GM12801 (cell line): Measurements from ENCODE around the gene KIAA0232.

Experiments
- CTCF ChIP-seq: IDR thresholded peaks from one replicate; pipeline ENCODE4 v1.5.1; 2011; ENCODE audit warnings: control low read depth; ENCODE audit not compliant: insufficient read length; ENCODE audit errors: extremely low read depth

The KIAA0232 gene

DNA sequence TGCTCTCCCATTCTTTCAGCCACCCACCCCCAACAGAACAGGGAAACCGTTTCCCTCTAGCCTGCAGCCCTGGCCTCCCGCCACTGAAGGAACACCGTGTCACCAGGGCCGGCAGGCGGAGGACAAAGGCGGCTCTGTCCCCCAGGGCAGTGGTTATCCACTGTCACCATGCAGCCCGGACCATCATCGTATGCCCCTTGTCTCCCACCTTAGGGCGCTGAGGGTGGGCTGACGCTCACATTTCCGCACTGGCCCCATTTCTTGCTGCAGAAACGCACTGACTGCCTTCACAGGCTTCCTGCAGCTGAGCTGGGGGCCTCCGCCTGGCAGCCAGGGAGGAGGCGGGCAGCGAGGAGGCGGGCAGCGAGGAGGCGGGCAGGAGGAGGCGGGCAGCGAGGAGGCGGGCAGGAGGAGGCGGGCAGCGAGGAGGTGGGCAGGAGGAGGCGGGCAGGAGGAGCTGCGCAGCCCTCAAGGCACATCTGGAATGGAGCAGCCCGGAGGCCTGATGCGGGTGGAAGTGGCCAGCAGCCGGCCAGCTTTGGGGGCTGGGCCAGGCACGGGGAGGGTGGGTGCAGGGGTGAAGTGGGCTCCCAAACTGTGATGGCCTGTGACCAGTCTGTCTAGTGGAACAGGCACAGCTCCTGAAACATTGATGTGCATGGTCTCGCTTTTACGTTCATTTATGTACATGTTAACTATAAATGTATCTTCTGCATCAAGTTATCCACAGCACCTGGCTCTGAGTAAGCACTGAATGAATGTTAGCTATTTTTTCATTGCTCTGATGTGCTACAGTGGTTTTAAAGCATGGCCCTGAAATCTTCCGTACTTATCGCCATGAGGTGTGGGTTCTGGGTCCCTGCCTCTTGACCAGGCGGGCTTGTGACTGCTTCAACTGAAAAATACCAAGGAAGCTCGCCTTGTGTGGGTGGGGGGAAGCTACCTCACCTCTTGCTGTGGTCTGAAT, 20.6 kb upstream of the KIAA0232 start:
- no peak for TF ChIP-seq CTCF

DNA sequence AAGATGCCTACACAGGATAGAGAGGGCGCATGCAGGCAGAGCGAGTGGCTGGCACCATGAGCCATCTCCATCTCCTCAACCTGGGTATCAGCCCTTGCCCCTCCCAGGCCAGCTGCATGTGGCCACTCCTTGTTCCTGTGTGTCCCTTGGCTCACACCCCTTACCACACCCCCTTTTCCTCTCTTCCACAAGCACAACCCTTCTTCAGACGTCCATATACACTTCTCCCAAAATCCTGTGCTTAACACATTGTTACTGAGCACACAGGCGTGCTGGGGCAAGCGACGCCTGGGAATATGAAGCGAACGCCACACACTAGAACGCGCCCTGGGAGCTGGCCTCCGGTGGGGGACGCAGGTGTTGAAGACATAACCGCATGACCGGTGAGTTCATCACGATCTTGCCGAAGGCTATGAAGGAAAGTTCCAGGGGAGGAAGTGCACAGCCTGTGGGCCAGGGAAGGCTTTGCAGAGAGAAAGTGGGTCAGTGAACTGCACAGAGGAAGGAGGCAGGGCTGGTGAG, 19.1 kb upstream of the KIAA0232 start:
- TF ChIP-seq CTCF: no peak

DNA sequence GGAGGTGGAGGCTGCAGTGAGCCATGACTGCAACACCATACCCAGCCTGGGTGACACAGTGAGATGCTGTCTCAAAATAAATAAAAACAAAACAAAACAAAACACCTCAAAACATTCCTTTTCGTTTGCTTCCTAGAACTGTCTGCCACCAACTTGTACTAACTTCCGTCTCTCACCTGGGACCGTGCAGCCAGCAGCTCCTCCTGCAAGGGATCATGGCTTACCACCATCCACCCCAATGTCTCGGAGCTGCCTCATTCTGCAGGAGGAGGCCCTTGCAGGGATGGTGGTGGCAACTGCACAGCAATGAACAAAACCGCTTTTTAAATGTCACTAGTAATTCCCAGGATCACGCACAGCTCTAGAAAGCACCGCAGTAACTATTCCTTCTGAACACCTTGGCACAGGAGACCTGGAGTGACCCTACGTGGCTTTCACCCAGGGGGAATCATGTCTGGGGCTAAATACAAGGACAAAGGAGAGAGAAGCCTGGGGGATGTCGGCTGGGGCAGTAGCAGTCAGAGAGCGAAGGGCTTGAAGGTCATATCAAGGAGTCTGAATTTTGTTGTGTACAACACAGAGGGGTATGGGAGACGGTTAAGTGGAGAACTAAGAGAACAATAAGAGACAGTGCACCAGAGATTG, 17.4 kb upstream of the KIAA0232 start:
- TF ChIP-seq CTCF: no peak

DNA sequence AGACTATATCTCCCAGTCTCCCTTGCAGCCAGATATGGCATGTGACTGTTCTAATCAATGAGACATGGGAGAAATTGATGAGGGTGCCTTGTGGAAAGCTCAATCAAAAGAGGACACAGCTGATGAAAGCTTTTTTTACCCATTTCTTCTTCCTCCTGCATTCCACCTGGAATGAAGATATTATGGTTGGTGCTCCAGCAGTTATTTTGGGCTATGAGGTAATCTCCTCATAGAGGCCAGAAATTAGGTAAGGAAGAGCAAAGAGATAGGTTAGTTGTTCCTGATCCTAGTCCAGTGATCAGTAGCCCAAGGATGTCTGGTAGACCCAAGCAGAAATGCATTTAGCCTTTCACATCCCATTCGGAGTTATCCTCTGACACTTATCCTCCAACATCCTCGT, 16.8 kb upstream of the KIAA0232 start:
- TF ChIP-seq CTCF: no peak

DNA sequence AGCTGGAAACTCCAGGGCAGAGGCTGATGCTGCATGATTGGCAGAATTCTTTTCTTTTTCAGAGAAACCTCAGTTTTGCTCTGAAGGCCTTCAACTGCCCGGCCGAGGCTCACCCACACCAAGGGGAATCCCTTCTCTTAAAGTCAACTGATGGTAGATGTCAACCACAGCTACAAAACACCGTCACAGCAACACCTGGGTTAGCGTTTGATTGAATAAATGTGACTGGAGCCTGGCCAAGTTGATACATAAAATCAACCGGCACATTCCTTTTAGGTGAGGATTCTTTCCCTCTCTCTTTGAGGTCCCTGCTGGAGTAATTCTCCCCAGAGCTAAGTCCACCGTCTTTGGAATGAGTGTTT, 15.2 kb upstream of the KIAA0232 start:
- no peak for TF ChIP-seq CTCF

DNA sequence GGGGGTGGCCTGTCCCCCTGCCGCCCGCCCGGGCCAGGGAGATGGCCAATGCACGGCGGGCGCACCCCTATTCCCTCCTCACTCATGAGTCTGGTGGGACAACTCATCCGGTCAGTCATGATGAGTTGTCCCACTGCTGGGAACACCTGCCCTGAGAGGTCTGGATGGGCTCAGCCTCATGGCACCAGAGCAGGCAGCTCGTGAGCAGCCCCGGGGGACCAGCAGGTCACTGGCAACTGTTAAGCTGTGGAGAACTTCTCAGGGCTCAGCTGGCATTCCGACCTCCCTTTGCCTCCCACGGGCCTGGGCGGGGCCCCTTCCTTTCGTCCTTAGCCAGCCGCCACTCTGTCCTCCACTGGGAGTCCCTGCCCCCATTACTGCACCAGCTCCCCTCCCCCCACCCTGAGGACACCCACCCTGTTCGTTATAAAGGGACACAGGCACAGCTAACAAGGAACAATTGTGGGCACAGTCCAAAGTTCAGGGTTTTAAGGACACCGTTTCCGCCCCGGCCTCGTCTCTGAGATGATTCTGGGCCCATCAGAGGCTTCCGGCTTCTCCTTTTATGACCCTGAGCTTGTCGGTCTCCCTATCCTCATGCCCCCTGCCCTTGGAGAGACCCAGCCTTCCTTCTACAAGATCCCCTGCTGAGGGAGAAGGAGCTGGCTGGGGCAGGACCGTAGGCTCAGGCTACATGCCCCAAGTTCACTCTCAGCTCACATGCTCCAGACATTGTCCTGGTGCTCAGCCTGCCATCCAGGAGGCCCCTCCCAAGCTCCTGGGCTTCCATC, 14.6 kb upstream of the KIAA0232 start:
- no peak for TF ChIP-seq CTCF

GRCh38 chr4:6768539-6768905, 14.0 kb upstream of the KIAA0232 start:
- no peak for TF ChIP-seq CTCF
